GF-D8 (cell line): Measurements from ENCODE around the gene CNTNAP2.
"Not testable (repeated sequence)": the region's sequence is repeated elsewhere in the genome, so short reads cannot be mapped to it uniquely, and the experiment has no call there.

Source experiments
- DNase-seq: peaks from one replicate; lab custom pipeline; 2025; lab: John Stamatoyannopoulos, UW

The CNTNAP2 gene

DNA sequence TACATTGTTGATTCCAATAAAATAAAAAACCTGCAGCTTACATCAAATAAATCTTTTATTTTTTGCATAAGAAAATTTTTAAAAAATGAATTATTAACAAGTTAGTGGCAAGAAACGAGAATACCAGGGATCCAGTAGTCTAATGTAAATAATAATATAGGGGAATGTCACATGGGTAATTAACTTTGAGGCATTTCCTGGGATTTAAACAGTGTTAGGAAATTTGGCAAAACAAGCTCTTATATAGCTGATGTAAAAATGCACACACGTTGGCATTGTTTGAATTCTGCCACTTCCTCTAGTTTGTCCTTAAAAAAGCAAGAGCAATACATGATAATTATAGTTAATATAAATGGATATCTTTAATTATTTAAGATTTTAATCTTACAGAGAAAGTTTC is 768.6 kb downstream of the CNTNAP2 start:
- DNase-seq = no peak

DNA sequence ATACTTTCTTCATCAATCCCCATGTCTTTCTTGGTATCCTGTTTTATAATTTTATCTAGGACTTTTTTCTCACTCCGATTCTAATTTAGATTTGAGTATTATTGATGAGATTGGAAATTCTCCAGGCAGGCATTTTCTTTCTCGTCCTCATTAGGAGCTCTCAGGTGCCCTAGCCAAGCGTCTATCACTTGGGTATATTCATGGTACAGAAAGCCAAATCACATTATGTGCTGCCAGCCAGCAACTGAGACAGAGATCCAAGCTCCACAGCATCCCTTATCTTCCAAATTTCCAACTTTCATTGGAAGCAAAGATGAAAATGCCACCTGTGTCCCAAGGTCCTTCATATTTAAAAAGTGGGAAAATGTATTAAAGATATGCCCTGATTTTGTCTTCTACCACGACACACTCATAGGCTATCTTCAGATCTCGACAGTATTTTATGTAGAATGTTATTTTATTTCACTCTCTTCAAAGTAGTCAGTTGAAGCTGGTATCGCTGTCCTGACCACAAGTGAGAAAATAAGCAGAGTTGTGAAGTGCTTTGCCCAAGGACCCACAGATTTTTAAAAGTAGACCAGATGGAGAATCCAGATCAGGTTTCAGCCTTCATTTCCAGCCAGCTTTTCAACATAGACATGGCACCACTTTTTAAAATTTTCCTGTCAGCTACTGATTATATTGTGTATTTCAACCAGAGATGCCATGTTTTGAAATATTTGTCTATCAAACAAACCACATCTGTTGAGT is 773.4 kb downstream of the CNTNAP2 start:
- DNase-seq = no peak

DNA sequence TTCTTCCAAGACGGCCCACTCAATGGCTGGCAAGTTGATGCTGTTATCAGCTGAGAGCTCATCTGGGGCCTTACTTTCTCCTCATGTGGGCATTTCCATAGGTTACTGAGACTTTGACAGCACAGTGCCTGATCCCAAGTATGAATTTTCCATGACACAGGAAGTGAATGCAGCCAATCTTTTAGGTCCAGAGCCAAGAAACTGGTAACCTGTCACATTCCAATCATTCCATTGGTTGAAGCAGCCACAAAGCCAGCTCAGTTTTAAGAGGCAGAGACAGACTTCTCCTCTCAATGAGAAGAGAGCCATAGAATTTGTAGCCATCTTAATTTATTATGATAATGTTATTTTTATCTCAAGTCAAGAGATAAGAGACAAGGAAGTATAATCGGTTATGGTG is 775.5 kb downstream of the CNTNAP2 start:
- DNase-seq = no peak

DNA sequence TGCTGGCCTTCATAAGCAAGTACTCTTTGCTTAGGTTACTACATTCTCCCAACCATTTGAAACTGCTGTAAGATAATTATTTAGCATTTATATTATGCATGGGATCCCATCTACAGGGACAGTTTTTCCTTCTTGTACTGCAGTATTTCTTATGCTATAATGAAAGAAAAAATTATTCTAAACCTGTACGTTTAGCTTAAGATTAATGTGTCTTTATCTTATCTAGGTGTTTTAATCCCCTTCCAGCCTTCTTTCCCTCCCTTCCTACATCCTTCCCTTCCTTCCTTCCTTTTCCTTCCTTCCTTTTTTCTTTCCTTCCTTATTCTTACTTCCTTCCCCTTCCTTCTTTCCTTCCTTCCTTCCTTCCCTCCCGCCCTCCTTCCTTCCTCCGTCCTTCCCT is 778.3 kb downstream of the CNTNAP2 start:
- DNase-seq = no peak

DNA sequence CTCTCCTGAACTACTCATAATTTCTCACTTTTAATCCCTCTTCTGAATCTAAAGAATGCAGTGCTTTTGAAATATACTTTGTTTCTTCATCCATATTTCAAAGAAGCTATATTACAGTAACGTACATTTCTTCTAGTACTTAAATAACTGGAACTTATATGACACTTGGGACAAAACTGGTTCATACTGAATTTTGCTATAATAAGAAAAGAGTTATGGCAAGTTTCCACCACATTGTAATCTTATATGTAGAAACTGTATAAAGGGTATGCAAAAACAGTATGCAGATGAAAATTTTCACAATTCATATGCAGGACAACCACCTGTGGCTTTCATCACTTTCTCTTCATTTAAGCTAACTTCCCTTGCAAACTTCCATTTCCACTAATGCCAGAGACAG is 785.7 kb downstream of the CNTNAP2 start:
- no peak for DNase-seq

DNA sequence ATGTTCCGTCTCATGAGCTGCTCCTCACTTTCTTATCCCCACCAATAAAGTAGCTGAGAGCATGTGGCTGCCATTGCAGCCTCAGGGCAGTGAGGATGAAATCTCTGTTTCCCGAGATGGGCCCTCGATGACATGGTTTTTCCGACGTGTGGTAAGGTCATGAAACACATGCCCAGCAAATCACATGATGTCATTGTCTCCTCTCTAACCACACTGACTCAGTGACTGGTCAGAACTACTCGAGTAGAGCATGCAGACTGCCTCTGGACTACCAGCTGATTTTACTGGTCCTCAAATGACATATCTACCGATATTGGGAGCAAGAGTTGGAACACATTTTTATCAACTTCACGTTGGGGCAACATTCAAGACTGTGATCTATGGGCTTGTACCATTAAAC is 786.1 kb downstream of the CNTNAP2 start:
- DNase-seq = no peak

DNA sequence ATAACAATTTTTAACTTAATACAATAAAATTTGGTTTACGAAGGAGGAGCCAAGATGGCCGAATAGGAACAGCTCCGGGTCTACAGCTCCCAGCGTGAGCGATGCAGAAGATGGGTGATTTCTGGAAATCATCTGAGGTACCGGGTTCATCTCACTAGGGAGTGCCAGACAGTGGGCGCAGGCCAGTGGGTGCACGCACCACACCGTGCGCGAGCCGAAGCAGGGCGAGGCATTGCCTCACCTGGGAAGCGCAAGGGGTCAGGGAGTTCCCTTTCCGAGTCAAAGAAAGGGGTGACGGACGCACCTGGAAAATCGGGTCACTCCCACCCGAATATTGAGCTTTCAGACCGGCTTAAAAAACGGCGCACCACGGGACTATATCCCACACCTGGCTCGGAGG is 789.1 kb downstream of the CNTNAP2 start:
- not testable (repeated sequence) for DNase-seq

DNA sequence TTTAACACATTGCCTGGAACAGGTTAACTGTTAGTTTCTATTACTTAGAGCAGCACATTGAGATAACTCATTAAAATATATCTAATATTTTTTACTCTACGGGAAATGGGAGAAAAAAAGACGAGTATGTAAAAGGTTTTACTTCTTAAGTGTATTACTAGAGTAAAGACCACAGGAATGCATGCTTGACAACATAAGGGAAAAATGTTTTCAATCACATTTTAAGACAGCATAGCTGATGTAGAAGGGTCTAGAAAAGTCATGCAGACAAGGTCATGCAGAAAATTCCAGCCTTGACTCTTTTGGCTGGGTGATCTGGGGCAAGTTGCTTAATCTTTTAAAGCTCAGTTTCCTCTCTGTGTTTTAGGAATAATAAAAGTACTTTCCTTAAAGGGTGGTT is 806.2 kb downstream of the CNTNAP2 start:
- DNase-seq = no peak

DNA sequence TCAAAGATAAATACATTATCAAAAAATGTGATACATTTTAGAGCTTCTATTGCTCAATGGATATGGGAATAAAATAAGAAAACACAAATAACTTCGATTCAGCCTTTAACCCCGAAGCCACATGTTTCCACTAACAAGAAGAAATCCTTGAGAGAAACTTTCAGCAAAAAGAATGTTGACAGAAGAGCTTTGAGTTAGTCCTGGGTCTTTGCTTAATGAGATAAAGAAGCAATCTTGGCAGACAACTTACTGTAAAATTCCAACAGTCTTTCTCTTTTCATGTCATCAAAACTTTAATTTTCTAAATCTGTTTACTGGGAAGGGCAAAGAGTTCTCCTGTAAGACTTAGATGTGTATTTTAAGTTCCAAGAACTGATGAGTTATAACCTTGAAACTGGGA is 810.2 kb downstream of the CNTNAP2 start:
- no peak for DNase-seq

DNA sequence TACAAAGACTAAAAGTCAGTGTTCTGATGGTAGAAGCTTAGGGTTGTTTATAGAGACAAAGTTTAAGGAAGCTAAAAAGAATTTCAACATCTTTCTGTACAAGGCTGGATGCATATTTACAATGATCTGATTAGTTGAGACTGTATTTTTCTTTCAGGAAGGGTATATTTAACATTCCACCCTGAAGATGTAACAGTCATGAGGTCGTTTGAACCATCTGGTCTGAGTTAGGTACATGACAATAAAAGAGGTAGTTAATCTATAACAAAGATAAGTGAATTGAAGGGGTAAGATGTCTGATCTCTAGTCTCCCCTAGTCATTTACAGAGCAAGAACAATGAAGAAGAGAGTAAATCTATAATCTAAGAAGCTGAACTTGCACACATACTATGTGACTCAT is 821.2 kb downstream of the CNTNAP2 start:
- no peak for DNase-seq

DNA sequence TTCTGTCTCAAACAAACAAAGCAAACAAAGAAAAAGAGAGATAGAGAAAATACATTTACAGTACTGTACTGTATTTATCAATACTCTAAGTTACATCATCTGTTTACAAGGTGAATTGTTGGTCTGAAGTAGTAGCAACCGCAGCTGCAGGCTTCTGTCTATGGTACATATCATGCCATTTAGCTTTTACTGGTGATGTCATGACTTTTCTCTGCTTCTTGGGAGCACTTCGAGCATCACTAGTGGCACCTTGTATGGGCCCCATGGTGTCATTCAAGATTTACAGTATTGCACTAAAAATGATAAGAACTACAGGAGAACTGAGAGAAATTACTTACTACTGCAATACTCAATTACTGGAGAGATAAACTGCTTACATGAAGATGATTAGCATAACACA is 826.9 kb downstream of the CNTNAP2 start:
- no peak for DNase-seq

DNA sequence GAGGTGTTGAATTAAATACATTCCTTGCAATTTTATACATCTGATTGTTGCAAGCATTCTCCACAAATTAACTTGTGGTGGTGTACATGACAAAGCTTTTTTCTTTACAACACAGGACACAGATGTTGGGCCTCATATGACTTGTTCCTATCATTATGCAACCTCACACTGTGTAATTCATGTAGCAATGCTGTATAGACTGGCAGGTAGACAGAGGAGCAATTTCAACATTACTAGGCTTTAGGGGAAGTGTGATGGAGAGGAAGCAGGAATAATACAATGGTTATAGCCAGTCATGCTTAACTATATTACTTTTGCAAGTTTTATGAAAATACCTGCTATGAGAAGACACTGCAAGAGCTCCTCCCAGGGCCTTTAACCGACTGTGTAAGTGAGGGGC is 832.1 kb downstream of the CNTNAP2 start:
- DNase-seq = peak; percentile 86

DNA sequence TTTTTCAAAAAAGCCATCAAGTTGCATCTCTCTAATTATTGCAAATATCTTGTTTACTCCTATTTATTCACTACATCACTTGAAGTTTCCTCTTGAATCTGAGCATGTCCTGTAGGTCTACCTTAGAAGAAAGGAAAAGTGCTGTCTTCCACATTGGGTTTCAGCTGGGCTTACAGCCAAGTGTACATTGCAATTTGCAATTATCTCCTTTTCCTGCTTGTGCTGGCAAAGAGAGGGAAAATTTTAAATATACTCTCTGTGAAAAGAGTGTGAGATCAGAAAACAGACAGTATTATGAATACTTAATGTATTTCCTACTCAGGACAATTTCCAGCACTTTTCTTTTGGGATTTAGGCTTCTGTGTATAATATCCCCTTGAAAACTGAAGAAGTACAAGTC is 839.7 kb downstream of the CNTNAP2 start:
- no peak for DNase-seq

DNA sequence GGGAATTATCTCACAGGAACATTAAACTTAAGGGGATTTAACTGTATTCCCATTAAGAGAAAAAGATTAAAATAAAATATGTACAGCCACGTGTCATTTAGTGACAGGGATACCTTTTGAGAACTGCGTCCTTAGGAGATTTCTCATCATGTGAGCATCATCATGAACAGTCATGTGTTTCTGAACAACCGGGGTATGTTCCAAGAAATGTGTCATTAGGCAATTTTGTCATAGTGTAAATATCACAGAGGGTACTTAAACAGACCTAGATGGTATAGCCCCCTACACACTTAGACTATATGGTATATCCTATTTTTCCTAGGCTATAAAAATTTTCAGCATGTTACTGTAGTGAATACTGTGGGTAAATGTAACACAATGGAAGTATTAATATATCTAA is 840.3 kb downstream of the CNTNAP2 start:
- no peak for DNase-seq

DNA sequence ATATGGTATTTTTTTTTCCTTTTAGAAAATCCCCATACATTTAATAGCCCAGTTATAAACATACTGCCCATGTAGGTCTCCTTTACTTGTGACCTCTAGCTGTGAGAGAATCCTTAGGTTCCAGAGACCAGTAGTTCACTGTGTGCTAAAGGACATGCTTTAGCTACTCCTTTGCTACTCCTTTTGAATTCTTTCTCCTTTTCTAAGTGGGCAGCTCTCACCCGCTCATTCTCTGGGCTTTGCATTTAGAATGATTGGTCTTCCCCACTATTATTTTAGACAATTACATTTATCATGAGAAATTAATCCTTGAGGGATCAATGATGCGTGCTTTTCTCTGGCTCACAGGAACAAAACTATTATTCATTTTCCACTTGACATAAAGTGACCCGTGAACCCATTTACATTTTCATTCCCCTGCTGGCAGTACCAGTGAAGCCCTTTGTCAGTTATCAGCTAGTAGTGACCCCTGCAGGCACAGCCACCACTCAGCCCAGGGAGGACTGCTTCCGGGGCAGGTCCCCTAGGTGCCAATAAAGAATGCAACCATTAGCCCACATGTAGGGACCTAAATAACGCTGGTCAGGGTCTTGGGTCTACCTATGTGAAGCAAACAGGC is 844.3 kb downstream of the CNTNAP2 start:
- DNase-seq = no peak

DNA sequence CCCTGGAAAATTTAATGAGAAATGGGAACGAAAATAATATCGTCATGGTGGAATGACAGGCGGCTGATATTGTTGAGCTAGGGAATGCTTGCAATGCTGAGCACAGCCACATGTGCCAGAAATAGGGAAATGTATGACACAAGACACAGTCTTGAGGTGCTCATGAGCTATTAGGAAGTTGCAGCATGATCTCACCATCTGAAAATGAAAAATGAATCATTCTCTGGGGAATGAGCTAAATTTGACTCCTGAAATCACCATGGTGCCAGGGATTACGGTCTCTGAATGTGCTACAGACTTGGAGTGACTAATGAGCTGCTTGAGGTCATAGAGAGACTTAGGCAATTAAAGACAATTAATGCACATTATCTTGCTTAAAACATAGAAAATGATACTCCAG is 845.0 kb downstream of the CNTNAP2 start:
- no peak for DNase-seq

DNA sequence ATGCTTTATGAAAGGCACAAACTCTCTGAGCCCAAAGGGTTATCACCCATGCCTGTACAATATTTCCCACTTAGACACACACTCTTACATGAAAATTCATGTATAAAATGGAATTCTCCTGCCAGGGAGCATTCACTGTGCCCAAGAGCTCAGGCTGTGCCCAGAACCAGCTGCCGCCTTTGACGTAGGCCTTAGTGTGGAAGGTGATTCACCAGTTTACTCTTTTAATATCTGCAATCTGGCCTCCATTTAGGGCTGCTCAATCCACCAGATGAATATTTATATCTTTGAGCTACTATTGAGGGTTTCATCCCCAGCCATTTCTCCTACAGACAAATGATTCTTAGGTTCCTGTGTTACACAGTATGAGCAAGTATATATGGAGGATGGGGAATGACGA is 849.7 kb downstream of the CNTNAP2 start:
- no peak for DNase-seq

DNA sequence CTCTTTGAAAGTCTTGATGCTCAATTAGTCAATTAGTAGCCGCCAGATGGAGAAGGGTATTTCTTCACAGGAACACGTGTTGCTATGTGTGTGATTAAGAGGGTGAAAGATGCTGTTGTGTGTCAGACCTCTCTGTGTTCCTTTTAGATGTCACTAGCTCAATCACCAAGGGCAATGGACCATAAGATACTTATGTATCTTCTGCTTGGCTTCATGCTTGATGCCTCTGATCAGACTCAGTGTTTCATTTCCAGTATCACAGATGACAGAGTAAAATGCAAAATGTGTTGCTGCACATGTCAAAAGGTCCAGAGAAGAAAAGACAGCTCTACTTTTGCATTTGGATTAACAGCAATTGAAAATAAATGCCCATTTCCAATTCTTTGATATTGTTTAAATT is 865.9 kb downstream of the CNTNAP2 start:
- DNase-seq = no peak

DNA sequence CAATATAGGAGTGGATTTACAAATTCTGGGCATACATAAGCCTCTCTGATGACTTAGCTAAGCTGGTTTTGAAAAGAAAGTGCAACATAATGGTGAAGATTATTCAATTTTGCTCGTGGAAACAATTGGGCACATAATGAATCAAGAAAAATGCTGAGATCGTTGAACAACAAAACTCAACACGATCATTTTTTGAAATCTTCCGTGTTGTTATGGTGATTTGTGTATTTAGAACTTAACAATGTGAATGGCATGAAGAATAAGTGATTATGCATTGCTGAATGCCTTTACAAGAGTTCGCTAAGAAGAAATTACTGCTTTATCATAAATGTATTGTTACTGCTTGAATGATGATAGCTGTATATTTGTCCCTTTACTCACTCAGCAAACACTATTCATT is 875.0 kb downstream of the CNTNAP2 start:
- no peak for DNase-seq

DNA sequence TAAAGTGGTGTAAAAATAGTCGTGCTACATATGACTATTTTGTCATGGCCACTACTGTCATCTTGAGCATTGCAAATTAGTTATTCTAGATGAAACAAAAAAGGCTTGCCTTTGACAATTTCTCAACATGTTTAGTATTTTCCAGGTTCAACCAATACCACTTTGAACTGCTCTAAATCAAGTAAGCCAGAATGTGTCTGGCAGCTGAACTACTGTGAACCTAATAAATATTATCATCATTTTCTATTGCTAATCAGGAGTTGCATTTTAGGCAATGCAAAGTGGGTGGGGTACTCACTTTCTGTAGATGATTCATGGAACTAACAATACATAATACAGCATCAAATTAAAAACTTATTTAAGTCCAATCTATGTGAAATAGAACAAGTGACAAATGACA is 877.2 kb downstream of the CNTNAP2 start:
- DNase-seq = no peak

DNA sequence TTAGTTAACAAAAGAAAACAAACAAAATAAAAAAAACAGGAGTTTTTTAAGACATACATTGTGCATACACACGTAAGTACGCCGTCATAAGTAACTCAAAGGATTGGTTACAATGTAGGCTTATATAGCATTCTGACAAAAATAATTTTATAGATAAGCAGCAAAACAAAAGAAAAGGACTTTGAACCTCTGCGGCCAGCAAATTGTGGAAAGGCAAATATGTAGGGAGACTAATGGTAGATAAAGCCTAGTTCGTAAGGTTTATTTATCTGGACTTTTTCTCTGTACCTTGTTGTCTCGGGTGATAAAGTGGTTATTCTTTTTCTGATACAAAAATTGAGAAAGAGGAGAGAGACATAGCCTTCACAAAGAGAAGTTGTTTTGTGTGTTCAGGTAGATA is 891.9 kb downstream of the CNTNAP2 start:
- no peak for DNase-seq

DNA sequence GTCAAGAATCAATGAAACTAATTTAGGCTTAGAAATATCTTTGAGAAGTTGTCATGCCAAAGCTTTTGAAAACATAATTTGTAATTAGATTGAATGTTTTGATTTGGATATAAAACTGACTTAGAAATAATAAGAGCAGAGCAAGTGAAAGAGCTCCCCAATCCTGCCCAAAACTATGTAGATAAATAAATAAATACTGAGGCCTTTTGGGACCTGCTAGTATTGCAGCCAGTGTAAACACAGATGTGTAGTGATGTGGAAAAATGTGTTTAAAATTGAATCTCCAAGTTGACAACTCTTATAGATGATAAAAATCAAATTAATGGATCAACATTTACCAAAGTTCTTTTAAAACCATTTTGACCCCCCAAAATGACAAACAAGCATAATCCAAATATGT is 896.1 kb downstream of the CNTNAP2 start:
- no peak for DNase-seq

DNA sequence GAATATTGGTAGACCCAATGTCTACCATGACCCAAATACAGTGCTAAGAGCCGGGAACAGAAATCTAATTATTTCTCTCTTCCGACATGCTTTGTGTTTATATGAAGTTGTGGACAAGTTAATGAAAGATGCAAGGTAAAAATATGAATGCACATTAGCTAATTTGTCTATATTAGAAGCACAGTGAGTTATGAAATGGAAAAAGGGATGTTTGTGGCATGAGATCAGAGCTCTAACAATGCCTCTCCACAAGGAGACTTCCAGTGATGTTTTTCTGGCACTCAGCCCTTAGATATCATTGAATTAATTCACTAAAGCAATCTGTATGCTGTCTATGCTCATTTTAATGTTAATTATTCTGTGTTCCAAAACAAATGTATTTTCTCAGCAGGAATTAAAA is 897.2 kb downstream of the CNTNAP2 start:
- DNase-seq = no peak

DNA sequence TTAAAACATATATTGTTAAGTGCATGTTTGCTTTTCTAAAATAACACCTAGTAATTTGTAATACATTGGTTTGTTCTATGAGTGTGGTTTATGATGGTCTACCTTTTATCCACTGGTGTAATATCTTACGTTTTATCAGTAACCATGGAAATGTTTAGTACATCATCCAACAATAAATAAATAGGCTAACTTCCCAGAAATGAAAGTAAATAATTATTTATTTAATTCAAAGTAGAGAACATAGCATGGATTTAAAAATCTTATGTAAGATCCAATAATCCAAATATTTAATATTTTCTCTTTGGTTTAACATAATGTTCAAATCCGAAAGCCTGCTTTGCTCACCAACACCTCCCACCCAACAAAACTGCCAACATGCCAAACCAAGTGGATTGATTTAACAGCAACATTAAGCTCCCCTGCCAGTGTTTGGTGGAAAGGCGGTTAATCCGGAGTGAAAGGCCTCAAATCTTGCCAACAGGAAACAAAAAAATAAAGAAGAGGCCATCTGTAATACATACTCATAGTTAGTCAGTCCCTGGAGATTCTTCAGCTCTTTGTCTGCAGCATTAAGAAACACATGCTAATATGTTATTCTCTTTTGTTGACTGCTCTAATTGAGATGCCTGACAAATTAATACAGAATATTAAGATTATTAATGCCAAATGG is 897.8 kb downstream of the CNTNAP2 start:
- no peak for DNase-seq
